Pancreas (tissue), 10 donors: ENCODE measurements around the gene TRPT1. TPM values are rescaled to one million over a fixed set of nuclear protein-coding genes. Genes with fewer than 3 reads are reported as not detected.

Experiments used
- ATAC-seq, 4 donors: fragments of 200-7000 bp; cut with Tn5 transposase; one replicate each; pipeline versions ENCODE4 v1.8.0 to v1.9.1; 2020; ENCODE audit warnings: mild to moderate bottlenecking in 4 of 4, moderate library complexity in 4 of 4
- DNase-seq, 6 donors: peaks; one replicate each; pipeline ENCODE4 v3.0.0-alpha.2; 2020
- FAIRE-seq: peaks from 2 replicates; lab custom pipeline; 2012; peaks lifted over from hg19 to GRCh38; lab: Jason Lieb, UNC
- H3K27ac ChIP-seq, 4 donors: fragments of 200-600 bp; sonication (generic); 1 replicate in 3 of 4; 2 replicates in 1 of 4; pipeline versions ENCODE4 v1.5.0 to v1.8.0; 2020
- H3K27me3 ChIP-seq, 4 donors: fragments of 200-600 bp; one replicate each; pipeline ENCODE4 v1.8.0; 2021
- H3K36me3 ChIP-seq, 3 donors: fragments of 200-600 bp; sonication (generic) in 1 of 3; one replicate each; pipeline versions ENCODE4 v1.5.0 to v1.8.0; 2020 to 2021
- H3K4me1 ChIP-seq, 3 donors: fragments of 200-600 bp; one replicate each; pipeline ENCODE4 v1.8.0; 2021
- H3K4me3 ChIP-seq, 4 donors: fragments of 200-600 bp; sonication (generic) in 2 of 4; one replicate each; pipeline versions ENCODE4 v1.5.0 to v1.8.0; 2020 to 2021
- H3K9me3 ChIP-seq, 4 donors: fragments of 200-600 bp; one replicate each; pipeline ENCODE4 v1.8.0; 2021
- WGBS, 2 donors: extraction: QIAGEN DNeasy Blood & Tissue Kit; methylation state at CpG; one replicate each; pipeline ENCODE4 v1.1.7; 2013; 5-methylcytosine and 5-hydroxymethylcytosine counted together
- intact Hi-C, 3 donors: fragments of 100-400 bp; cut with DNase I; formaldehyde crosslinking; loops; one replicate each; pipeline versions ENCODE4 v1.11.1 to v1.14.2; 2022
- polyA plus RNA-seq, 2 donors: library from polyadenylated mRNA; stranded (reverse); fragments of 200-250 nt; gene quantifications; one replicate each; pipeline ENCODE4 v1.2.3, GENCODE V29; 2013
- total RNA-seq, 6 donors: library from RNA; stranded (reverse); fragmentation: NEBNext Ultra II Directional in 4 of 6; extraction: Animal tissue kit (Norgen Biotek cat#: 25700) in 4 of 6; gene quantifications; one replicate each; pipeline versions ENCODE4 v1.2.1 to v1.2.4, GENCODE V29; 2021 to 2023
- TF ChIP-seq, protein P1 (sequence below), 4 donors: fragments of 200-600 bp; sonication (generic) in 3 of 4; IDR thresholded peaks; one replicate each; pipeline versions ENCODE4 v1.5.0 to v1.8.0; 2021; ENCODE audit warnings: antibody characterized with exemption in 4 of 4
- donor health status: healthy with polysubstance abuse.
- donor health status: DM: no; HTN: no; CAD: no; lungs with moderate emphysema.
- donor health status: DM: no; HTN: no; CAD: no.
- donor health status: control.
- donor health status: control.
- donor health status: Bipolar disorder and iron deficiency.
- donor health status: DM: yes; HTN: yes; CAD: no.
- donor health status: DM: no; HTN: no; CAD: no.
- donor health status: DM: no; HTN: no; CAD: no.
- donor health status: DM: yes; HTN: yes; CAD: no.

TRPT1 gene, protein sequence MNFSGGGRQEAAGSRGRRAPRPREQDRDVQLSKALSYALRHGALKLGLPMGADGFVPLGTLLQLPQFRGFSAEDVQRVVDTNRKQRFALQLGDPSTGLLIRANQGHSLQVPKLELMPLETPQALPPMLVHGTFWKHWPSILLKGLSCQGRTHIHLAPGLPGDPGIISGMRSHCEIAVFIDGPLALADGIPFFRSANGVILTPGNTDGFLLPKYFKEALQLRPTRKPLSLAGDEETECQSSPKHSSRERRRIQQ
- 10 to 100 TPM; 18.6 to 33.1 (median 25.8) TPM for total RNA-seq
- 10 to 100 TPM; 74.6 to 78.7 TPM for polyA plus RNA-seq

DNA sequence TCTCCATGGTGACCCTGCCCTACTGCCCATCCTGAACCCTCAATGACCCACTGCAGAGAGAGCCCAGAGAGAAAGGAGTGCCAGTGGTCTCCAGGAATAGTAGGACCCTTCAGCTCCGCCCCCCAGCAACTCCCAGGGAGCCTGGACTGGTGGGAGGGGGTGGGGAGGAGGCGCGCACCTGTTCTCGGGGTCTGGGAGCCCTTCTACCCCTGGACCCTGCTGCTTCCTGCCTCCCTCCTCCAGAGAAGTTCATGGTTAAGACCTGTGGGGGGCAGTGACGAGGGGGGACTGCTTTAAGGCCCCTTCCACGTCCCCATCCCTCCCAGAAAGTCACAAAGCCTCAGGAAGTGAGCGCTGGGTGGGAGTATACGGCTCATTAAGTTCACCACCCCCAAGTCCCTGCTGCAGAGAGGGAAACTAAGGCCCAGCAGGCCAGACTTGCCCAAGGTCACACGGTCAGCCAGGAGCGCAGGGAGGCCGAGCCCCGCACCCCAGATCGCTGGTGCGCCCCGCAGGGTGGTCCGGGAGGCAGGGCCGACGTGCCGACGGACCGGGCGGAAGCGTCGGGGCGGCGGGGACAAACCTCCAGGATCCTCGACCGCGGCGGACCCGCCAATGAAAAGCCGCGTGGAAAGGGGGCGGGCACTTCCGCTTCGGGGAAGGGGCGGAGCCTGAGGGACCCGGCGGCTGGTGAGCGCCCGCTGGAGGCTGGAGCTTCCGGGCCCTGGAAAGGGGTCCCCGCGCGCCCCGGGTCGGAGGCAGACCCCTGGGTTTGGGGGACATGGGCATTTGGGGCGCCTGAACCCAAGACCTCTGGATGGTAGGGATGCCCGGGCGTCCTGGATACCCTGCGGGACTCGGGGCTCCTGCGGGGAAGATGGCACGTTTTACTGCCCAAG lies at the start of gene TRPT1, which contains the start of gene NUDT22:
TSS of gene TRPT1 (minus strand) at position 579 of the 899 bp plus-strand sequence. CDS start at position 253, 326 bp downstream.
TSS of gene NUDT22 (plus strand) at position 667 of the 899 bp plus-strand sequence. CDS start 379 bp downstream, outside the sequence.
- Histone ChIP-seq H3K4me1 (peaks cover 8 to 31% (median 17%) of the 10 kb centered on the region in 3 donors), H3K9me3 (no peaks in the 10 kb centered on the region), H3K36me3 (no peaks in the 10 kb centered on the region), H3K27me3 (no peaks in the 10 kb centered on the region), H3K27ac (peak within 1 kb of the TSS; percentile 64 to 91 (median 88)), H3K4me3 (peak within 1 kb of the TSS; percentile 49 to 90 (median 69))
- ATAC-seq = peak; percentile 76 to 90 (median 84)
- TF ChIP-seq, protein P1, sequence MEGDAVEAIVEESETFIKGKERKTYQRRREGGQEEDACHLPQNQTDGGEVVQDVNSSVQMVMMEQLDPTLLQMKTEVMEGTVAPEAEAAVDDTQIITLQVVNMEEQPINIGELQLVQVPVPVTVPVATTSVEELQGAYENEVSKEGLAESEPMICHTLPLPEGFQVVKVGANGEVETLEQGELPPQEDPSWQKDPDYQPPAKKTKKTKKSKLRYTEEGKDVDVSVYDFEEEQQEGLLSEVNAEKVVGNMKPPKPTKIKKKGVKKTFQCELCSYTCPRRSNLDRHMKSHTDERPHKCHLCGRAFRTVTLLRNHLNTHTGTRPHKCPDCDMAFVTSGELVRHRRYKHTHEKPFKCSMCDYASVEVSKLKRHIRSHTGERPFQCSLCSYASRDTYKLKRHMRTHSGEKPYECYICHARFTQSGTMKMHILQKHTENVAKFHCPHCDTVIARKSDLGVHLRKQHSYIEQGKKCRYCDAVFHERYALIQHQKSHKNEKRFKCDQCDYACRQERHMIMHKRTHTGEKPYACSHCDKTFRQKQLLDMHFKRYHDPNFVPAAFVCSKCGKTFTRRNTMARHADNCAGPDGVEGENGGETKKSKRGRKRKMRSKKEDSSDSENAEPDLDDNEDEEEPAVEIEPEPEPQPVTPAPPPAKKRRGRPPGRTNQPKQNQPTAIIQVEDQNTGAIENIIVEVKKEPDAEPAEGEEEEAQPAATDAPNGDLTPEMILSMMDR (IDR thresholded peaks at IDR 0.05) = peak in 1 of 4 donors; percentile 12
- intact Hi-C loops = no loop called here
- FAIRE-seq = no peak
- 0 to 1% methylated on average over 43 to 54 of the region's 54 CpGs for WGBS, 2 donors
- DNase-seq = peak; percentile 88 to 97 (median 92)

DNA sequence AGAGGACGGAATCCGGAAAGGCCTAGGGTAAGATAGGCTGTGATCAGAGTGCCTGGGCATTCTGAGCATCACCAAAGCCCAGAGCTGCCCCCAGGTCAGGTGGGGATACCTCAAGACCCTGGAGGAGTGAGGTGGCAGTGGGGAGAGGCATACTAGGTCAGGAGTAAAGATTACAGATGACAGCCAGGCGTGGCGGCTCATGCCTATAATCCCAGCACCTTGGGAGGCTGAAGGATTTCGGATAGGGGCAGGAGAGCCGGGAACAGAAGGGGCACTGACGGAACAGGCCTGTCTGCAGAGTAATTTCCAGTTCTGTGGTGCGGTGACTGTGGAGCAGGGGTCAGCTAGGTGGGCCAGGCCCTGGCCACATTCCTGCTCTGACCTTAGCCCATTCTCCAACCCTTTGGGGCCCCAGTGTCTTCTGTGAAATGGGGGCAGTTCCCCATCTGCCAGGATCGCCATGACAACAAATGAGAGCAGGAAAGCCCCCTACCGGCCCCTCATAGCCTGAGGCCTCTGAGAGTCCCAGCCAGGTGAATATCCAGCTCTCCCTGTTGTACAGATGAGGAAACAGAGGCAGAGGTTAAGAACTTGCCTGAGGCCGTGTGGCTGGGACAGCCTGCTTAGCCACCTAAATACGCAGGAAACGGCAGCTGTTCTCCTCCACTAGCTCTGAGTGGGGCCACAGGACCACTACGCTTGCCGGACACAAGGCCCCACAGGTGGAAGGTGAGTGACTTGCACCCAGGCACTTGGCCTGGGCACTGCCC lies 49.2 kb upstream of the TRPT1 start:
- Histone ChIP-seq H3K4me1 (peaks cover 0 to 5% (median 3%) of the 10 kb centered on the region in 3 donors), H3K27ac (no peak overlapping the region), H3K27me3 (no peaks in the 10 kb centered on the region), H3K9me3 (no peaks in the 10 kb centered on the region), H3K36me3 (no peaks in the 10 kb centered on the region), H3K4me3 (no peak overlapping the region)
- no peak for FAIRE-seq
- DNase-seq = no peak
- intact Hi-C loops = no loop called here
- WGBS, 2 donors = 91 to 92% methylated on average over 15 of the region's 15 CpGs
- TF ChIP-seq, protein P1 (IDR thresholded peaks at IDR 0.05) = no peak
- ATAC-seq = no peak

DNA sequence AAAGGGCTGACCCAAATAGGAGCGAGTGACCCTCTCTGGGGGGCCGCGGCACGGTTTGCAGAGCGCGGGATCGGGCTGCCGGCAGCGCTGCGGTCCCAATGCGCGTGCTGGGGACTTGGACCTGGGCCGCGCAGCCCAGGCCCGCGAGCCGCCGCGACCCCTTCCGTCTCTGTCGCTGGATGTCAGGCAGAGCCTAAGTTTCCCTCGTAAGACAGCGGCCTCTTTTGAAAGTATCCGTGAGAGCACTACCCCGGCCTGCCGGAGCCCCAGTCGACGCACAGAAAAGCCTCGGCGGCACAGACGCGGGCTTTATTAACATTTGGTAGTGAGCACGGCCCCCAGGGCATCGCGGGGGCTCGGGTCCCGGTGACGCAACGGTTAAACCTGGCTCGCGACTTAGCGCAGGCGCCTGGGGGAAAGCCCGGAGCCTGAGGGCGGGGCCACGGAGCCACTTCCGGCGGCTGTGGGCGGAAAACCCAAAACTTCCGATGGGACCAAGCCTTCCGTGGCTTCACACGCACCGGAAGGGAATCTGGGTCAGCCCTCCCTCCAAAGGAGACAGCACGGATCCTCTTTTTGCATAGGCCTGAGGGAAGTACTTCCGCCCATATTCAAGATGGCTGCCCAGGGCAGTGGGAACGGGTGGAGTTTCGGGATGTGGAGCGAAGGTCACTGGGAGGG lies 43.7 kb upstream of the TRPT1 start:
- 0% methylated on average over 58 of the region's 58 CpGs for WGBS, 2 donors
- FAIRE-seq (peak; percentile 85), ATAC-seq (peak; percentile 79 to 87 (median 82)), DNase-seq (peak; percentile 95 to 99 (median 98))
- peaks cover 0 to 14% (median 10%) of the 10 kb centered on the region in 3 donors for H3K4me1 ChIP-seq
- TF ChIP-seq, protein P1 (IDR thresholded peaks at IDR 0.05) = no peak
- H3K36me3 ChIP-seq = no peaks in the 10 kb centered on the region
- intact Hi-C loops = no loop called here
- no peaks in the 10 kb centered on the region for H3K9me3 ChIP-seq
- peak overlapping the region; percentile 63 to 83 (median 70) for H3K4me3 ChIP-seq
- peak overlapping the region; percentile 87 to 96 (median 96) for H3K27ac ChIP-seq
- no peaks in the 10 kb centered on the region for H3K27me3 ChIP-seq

DNA sequence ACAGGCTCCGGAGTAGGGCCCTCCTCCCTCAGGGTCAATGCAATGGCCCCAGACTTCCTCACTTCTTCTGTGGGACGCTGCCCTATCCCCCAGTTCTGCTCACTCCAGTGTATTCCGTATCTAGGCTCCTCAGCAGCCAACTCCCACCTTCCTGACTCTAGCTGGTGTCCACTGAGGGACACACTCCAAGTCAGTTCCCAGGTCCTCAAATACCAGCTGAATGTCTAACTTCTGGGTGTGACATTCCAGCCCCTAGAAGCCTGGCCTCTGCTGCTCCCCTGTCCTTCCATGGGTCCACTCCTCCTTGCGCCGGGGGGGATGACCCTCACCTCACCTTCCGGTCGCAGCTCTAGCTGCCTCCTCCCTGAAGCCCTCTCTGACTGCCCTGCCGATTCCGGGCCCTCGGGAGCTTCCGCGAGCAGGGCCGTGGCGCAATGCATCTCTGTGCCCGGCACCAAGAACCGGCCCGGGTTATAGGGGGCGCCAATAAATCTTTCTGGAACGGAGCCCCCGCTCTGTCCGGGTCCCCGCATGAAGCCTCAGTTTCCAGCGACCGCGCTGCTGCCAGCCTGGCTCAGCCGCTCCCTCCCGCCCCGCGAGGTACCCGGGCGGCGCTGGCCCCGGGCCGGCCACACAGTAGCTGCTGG lies 43.0 kb upstream of the TRPT1 start:
- TF ChIP-seq, protein P1 (IDR thresholded peaks at IDR 0.05) = no peak
- peak overlapping the region; percentile 87 to 96 (median 96) for H3K27ac ChIP-seq
- no peaks in the 10 kb centered on the region for H3K36me3 ChIP-seq
- no peaks in the 10 kb centered on the region for H3K27me3 ChIP-seq
- intact Hi-C loops = no loop called here
- H3K4me3 ChIP-seq = peak overlapping the region; percentile 43 to 73 (median 60)
- peak in 5 of 6 donors; percentile 64 to 88 (median 79) for DNase-seq
- peaks cover 0 to 14% (median 10%) of the 10 kb centered on the region in 3 donors for H3K4me1 ChIP-seq
- 1% methylated on average over 34 of the region's 34 CpGs for WGBS, 2 donors
- FAIRE-seq = no peak
- H3K9me3 ChIP-seq = no peaks in the 10 kb centered on the region
- peak; percentile 6 to 17 (median 13) for ATAC-seq
